Chondrocyte (in vitro differentiated cells): ENCODE data around the gene FBN2. TPM values are rescaled to one million over a fixed set of nuclear protein-coding genes. Genes with fewer than 3 reads are reported as not detected.

ENCODE experiments used
- DNase-seq: peaks from one replicate; pipeline ENCODE4 v3.0.0; 2021; ENCODE audit warnings: mixed read lengths, low spot score
- H3K27ac Mint-ChIP-seq: one replicate; pipeline ENCODE4 v1.8.0; 2021; ENCODE audit warnings: mild to moderate bottlenecking, moderate library complexity, mixed read lengths; ENCODE audit not compliant: unreplicated experiment
- H3K27me3 Mint-ChIP-seq: 2 replicates; pipeline ENCODE4 v1.8.0; 2021; ENCODE audit warnings: low read depth, mixed read lengths
- H3K36me3 Mint-ChIP-seq: 2 replicates; pipeline ENCODE4 v1.8.0; 2021; ENCODE audit warnings: low read depth, mixed read lengths
- H3K4me1 Mint-ChIP-seq: 2 replicates; pipeline ENCODE4 v1.8.0; 2021; ENCODE audit warnings: low read depth, mild to moderate bottlenecking, mixed read lengths
- H3K4me3 Mint-ChIP-seq: one replicate; pipeline ENCODE4 v1.8.0; 2021; ENCODE audit warnings: mild to moderate bottlenecking, moderate library complexity, mixed read lengths; ENCODE audit not compliant: unreplicated experiment
- H3K9me3 Mint-ChIP-seq: 2 replicates; pipeline ENCODE4 v1.8.0; 2021; ENCODE audit warnings: low read depth, mixed read lengths
- total RNA-seq: library from RNA; stranded (reverse); gene quantifications from 3 replicates; pipeline ENCODE4 v1.2.1, GENCODE V29; 2021
- TF ChIP-seq, protein P1 (sequence below): fragments of 200-600 bp; sonication (generic); IDR thresholded peaks from 2 replicates; pipeline ENCODE4 v1.5.0; 2021; ENCODE audit warnings: antibody characterized with exemption, mild to moderate bottlenecking, moderate library complexity

Gene FBN2
- total RNA-seq, 1 donor from 2014 or later = 311 TPM

- Mint-ChIP-seq H3K27ac (no peak overlapping the region), H3K4me3 (no peak overlapping the region), H3K9me3 (no peaks in the 10 kb centered on the region), H3K36me3 (peaks cover 30% of the 10 kb centered on the region), H3K4me1 (peaks cover 16% of the 10 kb centered on the region), H3K27me3 (no peaks in the 10 kb centered on the region)
- DNase-seq = no peak
- TF ChIP-seq, protein P1, sequence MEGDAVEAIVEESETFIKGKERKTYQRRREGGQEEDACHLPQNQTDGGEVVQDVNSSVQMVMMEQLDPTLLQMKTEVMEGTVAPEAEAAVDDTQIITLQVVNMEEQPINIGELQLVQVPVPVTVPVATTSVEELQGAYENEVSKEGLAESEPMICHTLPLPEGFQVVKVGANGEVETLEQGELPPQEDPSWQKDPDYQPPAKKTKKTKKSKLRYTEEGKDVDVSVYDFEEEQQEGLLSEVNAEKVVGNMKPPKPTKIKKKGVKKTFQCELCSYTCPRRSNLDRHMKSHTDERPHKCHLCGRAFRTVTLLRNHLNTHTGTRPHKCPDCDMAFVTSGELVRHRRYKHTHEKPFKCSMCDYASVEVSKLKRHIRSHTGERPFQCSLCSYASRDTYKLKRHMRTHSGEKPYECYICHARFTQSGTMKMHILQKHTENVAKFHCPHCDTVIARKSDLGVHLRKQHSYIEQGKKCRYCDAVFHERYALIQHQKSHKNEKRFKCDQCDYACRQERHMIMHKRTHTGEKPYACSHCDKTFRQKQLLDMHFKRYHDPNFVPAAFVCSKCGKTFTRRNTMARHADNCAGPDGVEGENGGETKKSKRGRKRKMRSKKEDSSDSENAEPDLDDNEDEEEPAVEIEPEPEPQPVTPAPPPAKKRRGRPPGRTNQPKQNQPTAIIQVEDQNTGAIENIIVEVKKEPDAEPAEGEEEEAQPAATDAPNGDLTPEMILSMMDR = no peak
Measured at GRCh38 chr5:128279345-128279744, 258.7 kb downstream of the FBN2 start.

- Mint-ChIP-seq H3K36me3 (peaks cover 29% of the 10 kb centered on the region), H3K9me3 (no peaks in the 10 kb centered on the region), H3K4me3 (no peak overlapping the region), H3K27me3 (no peaks in the 10 kb centered on the region), H3K27ac (peak overlapping the region; percentile 79), H3K4me1 (peaks cover 21% of the 10 kb centered on the region)
- TF ChIP-seq, protein P1 = no peak
- no peak for DNase-seq
Measured at GRCh38 chr5:128276537-128277216, 261.4 kb downstream of the FBN2 start.

GRCh38 chr5:128274441-128274840 is 263.6 kb downstream of the FBN2 start:
- Mint-ChIP-seq H3K9me3 (no peaks in the 10 kb centered on the region), H3K27ac (no peak overlapping the region), H3K4me3 (no peak overlapping the region), H3K36me3 (peaks cover 34% of the 10 kb centered on the region), H3K27me3 (no peaks in the 10 kb centered on the region), H3K4me1 (peaks cover 21% of the 10 kb centered on the region)
- no peak for DNase-seq
- TF ChIP-seq, protein P1 = no peak

DNA sequence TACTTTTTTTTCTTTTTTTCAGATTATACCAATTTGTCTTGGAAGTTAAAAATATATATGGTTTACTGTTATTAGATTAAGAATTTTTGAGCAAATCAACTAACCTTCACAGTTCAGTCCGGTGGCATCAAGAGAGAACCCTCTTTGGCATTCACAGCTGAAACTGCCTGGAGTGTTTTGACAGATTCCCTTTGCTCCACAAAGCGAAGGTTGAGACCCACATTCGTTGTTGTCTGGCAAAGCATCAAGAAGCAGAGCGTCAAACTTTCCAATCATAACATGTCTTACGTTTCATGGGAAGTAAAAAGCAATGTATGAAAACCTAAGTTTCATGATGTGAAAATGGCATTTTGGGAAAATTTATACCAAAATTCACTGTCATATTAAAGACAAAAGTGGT is 264.3 kb downstream of the FBN2 start:
- H3K27ac Mint-ChIP-seq = no peak overlapping the region
- peaks cover 35% of the 10 kb centered on the region for H3K36me3 Mint-ChIP-seq

GRCh38 chr5:128271859-128272464 is 266.1 kb downstream of the FBN2 start:
- Mint-ChIP-seq H3K4me1 (peaks cover 21% of the 10 kb centered on the region), H3K9me3 (peaks cover 3% of the 10 kb centered on the region), H3K27me3 (no peaks in the 10 kb centered on the region), H3K36me3 (peaks cover 42% of the 10 kb centered on the region), H3K27ac (no peak overlapping the region), H3K4me3 (no peak overlapping the region)
- DNase-seq = no peak
- TF ChIP-seq, protein P1 = no peak

More for the DNA sequence above, 264.3 kb downstream of the FBN2 start:
- DNase-seq = no peak
- Mint-ChIP-seq H3K27me3 (no peaks in the 10 kb centered on the region), H3K4me1 (peaks cover 21% of the 10 kb centered on the region), H3K4me3 (no peak overlapping the region), H3K9me3 (no peaks in the 10 kb centered on the region)
- TF ChIP-seq, protein P1 = no peak
